HCT116 (cell line): ENCODE results near the gene CSGALNACT2.

ENCODE experiments used
- ATF3 ChIP-seq: IDR thresholded peaks from 2 replicates; pipeline ENCODE4 v1.6.1; 2012
- CTCF ChIP-seq, 3 experiments: fragments of 200-600 bp in 1 of 3; sonication (generic) in 1 of 3; IDR thresholded peaks in 2 of 3; conservative IDR thresholded peaks in 1 of 3; 2 replicates each; pipeline ENCODE4 v1.5.1; 2012 to 2017; ENCODE audit warnings: low read depth in 2 of 3, low read length in 2 of 3, antibody characterized with exemption in 1 of 3, borderline replicate concordance in 1 of 3, control low read depth in 1 of 3, mild to moderate bottlenecking in 1 of 3, mixed read lengths in 1 of 3, mixed run types in 1 of 3, moderate library complexity in 1 of 3; ENCODE audit not compliant: insufficient read depth in 1 of 3
- EGR1 ChIP-seq: IDR thresholded peaks from 2 replicates; pipeline ENCODE4 v1.6.1; 2012; ENCODE audit warnings: low read depth
- ELF1 ChIP-seq: IDR thresholded peaks from 2 replicates; pipeline ENCODE4 v1.6.1; 2012; ENCODE audit warnings: low read depth, borderline replicate concordance
- EZH2 ChIP-seq: fragments of 200-600 bp; sonication (generic); IDR thresholded peaks from 2 replicates; pipeline ENCODE4 v1.6.1; 2017; ENCODE audit warnings: antibody characterized with exemption, mixed run types
- MAX ChIP-seq: IDR thresholded peaks from 2 replicates; pipeline ENCODE4 v1.6.1; 2012
- POLR2A ChIP-seq: IDR thresholded peaks from 2 replicates; pipeline ENCODE4 v1.7.0; 2011; ENCODE audit warnings: borderline replicate concordance; ENCODE audit not compliant: insufficient read depth, insufficient read length; ENCODE audit errors: extremely low read depth
- POLR2AphosphoS5 ChIP-seq: IDR thresholded peaks from 2 replicates; pipeline ENCODE4 v1.6.1; 2011; ENCODE audit warnings: mild to moderate bottlenecking, low read depth, low read length, moderate library complexity
- SIN3A ChIP-seq: IDR thresholded peaks from 2 replicates; pipeline ENCODE4 v1.6.1; 2012; ENCODE audit warnings: low read depth
- SP1 ChIP-seq: IDR thresholded peaks from 2 replicates; pipeline ENCODE4 v1.6.1; 2012; ENCODE audit warnings: low read depth
- SRF ChIP-seq: IDR thresholded peaks from 2 replicates; pipeline ENCODE4 v1.6.1; 2012; ENCODE audit warnings: low read depth
- TCF7L2 ChIP-seq: IDR thresholded peaks from 2 replicates; pipeline ENCODE4 v1.7.0; 2011; ENCODE audit warnings: borderline replicate concordance, inconsistent platforms; ENCODE audit not compliant: insufficient read depth, insufficient read length; ENCODE audit errors: extremely low read depth
- TF ChIP-seq, protein P1 (sequence below): IDR thresholded peaks from 2 replicates; pipeline ENCODE4 v1.6.1; 2012; ENCODE audit warnings: low read depth

DNA sequence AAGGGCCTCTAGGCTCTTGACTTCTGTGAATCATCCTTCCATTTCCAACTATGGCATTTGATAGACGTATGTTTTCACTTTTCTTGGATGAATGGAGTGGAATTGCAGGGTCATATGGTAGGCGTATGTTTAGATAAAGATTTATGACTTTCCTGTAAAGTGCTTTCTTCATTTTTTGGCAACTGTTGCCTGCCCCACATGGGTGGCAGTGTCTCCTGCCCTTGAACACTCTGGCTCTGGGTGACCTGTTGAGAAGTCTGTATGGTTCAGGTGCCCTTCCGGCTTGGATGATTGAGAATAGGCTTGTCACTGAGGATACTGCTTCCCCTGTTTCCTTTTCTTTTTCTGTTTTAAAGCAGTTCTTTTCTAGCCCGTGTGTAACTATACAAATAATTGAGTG is 38.3 kb upstream of the CSGALNACT2 start:
- TF ChIP-seq ELF1 = no peak
- no peak for TF ChIP-seq POLR2AphosphoS5
- TF ChIP-seq SRF = no peak
- no peak for TF ChIP-seq MAX
- no peak for TF ChIP-seq CTCF (IDR thresholded peaks at IDR 0.05 in 2 of 3, conservative IDR thresholded peaks at IDR 0.05 in 1 of 3; ENCODE audit: borderline replicate concordance in 1 of 3, insufficient read depth in 1 of 3, low read depth in 2 of 3, low read length in 2 of 3)
- no peak for TF ChIP-seq SP1
- no peak for TF ChIP-seq EZH2
- TF ChIP-seq, protein P1, sequence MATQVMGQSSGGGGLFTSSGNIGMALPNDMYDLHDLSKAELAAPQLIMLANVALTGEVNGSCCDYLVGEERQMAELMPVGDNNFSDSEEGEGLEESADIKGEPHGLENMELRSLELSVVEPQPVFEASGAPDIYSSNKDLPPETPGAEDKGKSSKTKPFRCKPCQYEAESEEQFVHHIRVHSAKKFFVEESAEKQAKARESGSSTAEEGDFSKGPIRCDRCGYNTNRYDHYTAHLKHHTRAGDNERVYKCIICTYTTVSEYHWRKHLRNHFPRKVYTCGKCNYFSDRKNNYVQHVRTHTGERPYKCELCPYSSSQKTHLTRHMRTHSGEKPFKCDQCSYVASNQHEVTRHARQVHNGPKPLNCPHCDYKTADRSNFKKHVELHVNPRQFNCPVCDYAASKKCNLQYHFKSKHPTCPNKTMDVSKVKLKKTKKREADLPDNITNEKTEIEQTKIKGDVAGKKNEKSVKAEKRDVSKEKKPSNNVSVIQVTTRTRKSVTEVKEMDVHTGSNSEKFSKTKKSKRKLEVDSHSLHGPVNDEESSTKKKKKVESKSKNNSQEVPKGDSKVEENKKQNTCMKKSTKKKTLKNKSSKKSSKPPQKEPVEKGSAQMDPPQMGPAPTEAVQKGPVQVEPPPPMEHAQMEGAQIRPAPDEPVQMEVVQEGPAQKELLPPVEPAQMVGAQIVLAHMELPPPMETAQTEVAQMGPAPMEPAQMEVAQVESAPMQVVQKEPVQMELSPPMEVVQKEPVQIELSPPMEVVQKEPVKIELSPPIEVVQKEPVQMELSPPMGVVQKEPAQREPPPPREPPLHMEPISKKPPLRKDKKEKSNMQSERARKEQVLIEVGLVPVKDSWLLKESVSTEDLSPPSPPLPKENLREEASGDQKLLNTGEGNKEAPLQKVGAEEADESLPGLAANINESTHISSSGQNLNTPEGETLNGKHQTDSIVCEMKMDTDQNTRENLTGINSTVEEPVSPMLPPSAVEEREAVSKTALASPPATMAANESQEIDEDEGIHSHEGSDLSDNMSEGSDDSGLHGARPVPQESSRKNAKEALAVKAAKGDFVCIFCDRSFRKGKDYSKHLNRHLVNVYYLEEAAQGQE = no peak
- no peak for TF ChIP-seq POLR2A
- TF ChIP-seq TCF7L2 = no peak
- TF ChIP-seq SIN3A = no peak
- no peak for TF ChIP-seq EGR1
- TF ChIP-seq ATF3 = no peak
